Superior temporal gyrus (tissue), 1 donor: ENCODE data around the gene SLC39A3.
"Not testable (repeated sequence)": the region's sequence is repeated elsewhere in the genome, so short reads cannot be mapped to it uniquely, and the experiment has no call there.

Source experiments
- DNase-seq: peaks from one replicate; pipeline ENCODE4 v3.0.0-alpha.2; 2016; ENCODE audit errors: extremely low spot score

Gene SLC39A3

DNA sequence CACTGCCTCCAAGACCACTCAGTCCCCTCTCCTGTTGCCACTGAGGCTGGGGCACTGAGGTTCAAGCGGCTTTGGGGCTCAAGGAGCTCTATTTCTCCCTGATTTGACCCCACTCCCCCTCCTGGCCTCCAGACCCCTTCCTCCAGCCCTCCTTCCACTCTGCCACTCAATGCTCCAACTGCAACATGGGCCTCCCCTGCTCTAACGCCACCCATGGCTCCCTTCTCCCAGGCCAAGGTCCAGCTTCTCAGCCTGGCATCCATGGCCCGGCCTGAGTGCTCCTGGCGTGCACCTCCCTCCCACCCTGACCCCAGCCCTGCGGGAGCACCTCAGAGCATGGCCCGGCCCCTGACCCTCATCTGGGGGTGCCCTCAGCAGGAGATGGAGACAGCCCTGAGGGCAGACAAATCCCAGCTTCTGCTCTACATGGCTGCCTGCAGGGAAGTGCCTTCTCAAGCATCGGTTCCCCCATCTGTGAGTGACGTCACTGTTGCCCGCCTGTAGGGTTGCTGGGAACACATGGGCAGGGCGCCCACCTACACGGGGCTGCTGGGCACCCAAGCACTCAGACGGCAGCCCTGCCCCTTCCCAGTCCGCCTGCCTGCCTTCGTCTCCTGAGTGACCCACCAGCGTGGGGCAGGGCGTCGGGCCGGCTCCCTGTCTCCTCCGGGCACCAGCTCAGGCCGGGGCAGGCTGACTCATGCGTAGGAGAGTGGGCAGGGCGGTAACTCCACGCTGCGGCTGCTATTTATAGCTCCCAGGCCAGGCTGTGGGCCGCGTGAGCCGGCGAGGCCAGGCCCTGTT, 17.1 kb downstream of the SLC39A3 start:
- DNase-seq = peak; percentile 48

DNA sequence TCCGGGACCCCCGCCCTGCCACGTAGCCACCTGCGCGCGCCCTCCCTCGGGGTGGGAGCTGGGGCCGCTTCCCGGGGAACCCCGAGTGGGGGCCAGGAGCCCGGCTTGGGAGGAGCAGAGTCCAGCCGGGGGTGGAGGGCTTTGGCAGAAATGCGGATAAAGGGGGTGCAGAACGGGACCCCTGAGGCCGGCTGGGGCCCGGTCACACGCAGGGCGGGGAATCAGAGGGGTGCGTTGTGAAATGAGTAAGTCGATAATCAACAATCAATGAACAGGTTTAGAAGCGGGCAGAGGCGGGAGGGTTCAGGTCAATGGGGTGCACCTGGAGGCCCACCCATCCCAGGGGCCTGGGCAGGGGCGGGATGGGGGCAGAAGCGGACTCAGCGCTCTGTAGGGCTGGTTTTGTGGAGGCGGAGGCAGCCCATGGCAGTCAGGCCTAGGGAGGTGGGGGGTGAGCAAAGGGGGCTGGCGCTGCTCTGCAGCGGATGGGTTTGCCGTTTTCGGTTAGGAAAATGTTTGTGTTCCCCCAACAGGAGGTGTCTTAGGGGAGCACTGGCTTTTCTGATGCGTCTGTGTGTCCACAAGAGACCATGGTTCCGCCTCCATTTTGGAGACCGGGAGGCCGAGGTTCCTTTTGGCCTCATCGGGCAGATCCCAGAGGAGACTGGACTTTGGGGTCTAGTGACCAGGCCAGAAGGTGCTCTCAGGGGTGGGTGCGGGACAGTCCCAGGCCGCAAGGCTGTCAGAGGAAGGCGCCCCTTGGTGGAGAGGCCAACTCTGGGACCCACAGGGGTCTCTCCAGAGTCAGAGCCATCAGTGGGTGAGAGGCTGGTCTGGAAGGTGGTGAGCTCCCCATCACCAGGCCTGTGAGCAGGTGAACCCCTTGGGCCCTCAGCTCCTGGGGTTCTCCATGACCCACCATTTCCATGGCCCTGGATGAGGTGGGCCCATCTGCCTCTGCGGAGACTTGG, 18.0 kb downstream of the SLC39A3 start:
- DNase-seq = no peak

DNA sequence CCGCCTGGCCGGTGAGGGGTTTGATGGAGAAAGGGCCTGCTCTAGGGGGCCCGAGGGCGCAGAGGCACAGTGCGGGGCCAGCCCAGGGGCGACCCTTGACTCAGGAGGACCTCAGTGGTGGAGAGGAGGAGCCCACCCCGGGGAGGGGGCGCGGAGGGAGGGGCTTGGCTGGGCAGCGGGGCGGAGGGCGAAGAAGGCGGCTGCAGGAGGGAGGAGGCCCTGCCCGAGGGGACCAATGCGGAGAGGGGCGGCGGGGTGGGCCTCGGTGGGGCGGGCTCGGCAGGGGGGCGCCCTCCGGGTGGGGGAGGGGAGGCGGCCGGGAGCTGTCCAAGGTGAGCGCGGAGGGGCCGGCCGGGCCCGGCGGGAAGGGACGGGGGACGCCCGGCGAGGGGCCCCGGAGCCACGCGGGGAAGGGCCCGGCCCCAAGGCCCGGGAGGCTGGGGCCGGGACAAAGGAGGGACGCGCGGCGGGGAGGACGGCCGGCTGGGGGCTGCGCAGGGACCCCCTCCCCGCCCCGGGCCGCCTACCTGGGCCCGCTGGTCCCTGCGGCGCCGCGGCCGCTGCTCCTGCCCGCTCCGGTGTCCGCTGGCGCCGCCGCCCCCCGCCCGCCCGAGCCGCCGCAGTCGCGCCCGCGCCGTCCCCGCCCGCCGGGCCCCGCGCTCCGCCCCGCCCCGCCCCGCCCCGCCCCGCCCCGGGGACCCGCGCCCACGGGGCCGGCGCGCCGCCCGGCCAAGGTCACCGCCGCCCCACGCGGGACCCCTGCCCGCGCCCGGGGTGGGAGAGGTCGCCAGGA, 18.8 kb downstream of the SLC39A3 start, which contains the start of gene DIRAS1:
TSS of gene DIRAS1 (minus strand) at position 596 of the 793 bp plus-strand sequence. CDS start 3,566 bp downstream, outside the sequence.
- no peak for DNase-seq

DNA sequence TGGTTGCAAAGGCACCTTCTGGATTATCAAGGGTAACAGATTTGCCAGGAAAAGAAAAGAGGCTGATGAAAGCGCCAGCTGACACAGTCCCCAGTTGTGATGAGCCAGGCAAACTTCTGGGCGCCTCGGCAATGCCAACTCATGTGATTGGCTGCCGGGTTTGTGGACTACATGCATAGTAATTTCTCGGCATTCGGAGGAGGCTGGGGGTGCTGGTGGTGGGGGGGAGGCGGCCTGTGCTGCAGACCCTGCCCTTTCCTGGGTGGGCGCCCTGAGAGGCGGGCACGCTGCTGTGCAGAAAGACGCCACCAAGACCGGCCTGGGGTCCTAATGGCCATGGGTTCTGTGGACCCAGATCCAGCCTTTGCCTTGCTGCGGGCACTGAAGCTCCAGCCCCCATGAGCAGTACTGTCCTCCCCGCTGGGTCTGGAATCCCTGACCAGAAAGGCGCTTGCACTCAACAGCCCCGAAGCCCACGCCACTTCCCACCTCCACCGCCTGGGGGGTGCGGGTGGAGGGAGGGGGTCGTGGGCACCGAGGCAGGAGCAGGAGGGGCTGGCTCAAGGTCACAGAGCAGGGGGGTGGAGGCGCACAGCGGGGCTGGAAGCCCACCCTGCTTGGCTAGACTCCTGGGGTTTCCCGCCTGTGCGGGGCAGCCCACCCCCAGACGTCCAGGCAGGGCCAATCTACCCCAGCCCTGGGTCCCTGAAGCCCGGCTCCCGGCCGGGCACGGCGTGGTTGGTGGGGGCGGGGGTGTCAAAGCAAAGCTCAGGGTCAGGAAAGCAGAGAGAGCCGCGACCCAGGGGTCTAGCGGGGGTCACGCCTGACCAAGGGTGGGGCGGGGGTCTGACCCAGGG, 19.7 kb downstream of the SLC39A3 start:
- peak; percentile 67 for DNase-seq

DNA sequence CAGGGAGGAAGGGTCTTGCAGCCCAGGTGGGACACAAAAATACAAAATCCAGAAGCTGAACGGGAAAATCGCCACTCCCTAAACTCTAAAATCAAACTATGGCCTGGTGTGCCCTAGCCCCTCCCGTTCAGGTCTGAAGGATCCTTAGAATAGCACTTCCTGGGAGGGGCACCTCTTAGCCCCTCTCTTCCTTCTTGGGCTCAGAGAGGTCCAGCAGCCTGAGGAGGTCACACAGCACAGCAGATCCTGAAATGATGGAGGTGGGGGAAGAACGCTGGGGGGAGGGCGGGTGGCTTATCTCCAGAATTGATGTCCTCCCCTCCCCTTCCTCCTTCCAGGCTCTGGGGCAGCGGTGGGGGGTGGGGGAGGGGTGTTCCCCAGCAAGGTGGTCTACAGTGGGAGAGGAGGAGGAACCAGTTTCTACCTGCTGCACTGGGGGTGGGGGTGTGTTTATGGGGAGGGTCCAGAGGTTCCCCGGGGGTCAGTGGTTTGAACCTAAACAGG, 20.5 kb downstream of the SLC39A3 start:
- no peak for DNase-seq

DNA sequence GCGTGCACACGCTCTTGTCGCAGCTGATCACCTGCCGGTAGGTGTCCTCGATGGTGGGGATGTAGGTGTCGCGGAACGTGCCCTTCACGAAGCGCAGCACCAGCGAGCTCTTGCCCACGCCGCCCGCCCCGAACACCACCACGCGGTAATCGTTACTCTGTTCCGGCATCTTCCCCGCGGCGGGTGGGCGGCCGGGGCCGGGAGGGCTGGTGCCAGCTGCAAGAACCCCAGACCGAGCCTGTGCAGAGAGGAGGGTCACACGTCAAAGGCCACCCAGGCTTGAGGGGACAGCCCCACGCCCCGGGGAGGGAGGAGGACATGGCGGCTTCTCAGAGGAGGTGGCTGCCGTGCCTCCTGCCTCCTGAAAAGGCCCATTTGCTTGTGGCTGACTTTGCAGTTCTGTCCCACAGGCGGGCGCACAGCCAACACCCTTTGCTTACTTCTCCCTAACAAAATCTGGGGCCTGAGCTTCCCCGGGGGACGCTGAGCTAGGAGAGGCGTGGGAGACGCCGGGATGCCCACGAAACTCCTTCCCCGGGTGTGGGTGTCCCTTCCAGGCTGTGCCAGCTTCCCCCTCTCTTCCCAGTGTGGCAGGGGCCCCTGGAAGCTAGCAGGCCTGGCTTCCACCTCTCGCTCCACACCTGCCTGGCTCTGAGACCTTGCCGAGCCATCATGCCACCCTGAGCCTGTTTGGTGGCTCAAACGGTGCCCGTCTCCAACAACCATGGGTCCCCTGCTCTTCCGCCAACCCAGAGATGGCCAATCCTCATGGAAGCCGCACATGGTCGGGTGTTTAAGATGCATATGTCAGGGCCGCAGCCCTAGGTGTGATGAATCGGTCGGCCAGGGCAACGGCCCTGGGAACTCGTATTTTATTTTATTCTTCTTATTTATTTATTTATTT, 21.9 kb downstream of the SLC39A3 start:
- no peak for DNase-seq

DNA sequence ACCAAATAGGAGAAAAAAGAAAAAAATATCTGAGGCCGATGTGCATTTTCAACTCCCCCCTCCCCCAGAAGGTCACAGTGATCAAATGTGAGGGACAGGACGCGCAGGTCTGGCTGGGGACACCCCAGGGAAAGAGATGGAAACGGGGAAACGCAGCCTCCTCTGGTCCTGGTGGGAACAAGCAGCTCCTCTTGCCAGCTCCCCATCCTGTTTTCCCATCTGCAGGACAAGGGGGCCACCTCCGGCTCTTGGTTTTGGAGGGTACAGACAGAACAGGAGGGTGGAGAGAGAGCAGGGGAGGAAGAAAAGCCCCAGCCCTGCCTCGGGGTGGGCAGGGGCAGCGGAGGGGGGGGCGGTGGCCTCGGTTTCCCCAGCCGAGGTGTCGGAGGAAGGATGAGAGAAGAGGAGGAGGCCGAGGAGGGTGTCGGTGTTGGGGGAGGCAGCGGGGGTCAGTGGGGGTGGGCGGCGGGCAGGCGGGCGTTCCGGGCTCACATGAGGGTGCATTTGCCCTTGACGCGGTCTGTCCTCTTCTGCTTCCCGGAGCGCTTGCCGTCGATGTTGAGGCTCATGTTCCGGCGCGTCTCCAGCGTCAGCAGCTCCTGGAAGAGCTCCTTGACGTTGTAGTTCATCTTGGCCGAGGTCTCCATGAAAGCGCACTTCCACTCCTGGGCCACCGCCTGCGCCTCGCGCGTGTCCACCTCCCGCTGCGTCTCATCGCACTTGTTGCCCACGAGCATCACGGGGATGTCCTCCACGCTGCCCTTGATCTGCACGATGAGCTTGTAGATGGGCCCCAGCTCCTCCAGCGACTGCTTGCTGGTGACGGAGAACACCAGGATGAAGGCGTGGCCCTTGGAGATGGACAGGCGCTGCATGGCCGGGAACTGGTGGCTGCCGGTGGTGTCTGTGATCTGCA, 22.8 kb downstream of the SLC39A3 start:
- no peak for DNase-seq

DNA sequence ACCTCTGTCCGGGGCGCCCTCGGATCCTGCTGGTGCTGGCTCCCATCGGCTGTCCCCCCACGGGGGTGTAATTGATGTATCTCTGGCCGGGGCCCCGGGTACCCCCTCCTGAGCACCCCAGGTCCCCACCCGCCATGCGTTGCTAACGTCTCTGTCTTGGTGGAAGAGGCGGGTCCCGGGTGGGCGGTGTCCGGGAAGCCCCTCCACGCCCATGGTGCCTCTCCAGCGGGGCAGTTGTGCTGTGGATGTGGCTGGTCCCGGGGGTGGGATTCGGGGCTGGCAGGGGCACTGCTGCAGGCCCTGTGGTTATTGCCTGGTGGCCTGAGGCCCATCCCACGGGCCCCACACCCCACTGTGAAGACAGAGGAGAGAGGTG, 23.6 kb downstream of the SLC39A3 start:
- no peak for DNase-seq

DNA sequence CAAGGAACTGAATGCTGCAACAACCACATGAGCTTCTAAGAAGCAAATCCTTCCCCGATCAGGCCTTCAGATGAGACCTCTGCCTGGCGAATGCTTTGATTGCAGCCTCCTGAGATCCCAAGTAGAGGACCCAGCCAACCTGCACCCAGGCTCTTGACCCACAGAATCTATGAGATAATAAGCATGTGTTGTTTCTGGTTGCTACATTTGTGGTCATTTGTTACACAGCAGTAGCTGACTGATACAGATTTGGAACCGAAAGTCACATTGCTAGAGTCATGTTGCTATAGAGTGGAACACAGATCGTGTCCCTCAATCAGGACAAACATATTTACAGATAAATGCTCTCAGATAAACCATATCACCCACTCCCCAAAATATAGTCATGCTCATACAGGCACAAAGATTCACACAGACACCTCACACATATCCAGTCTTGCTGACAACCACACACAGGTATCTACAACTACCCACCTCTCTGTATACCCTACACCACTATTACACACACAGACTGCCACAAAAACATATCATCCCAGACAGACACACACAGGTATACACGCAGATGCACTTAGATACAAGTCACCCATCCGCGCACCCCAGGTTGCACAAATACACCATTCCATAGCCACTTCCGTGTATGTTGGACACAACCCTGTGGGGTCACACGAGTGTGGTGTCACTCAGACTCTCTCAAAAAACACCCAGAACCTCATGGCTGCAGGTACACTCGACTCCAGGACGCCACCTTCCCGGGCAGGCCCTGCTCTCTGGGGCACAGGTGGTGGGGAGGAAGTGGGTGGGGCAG, 24.1 kb downstream of the SLC39A3 start:
- DNase-seq = no peak

DNA sequence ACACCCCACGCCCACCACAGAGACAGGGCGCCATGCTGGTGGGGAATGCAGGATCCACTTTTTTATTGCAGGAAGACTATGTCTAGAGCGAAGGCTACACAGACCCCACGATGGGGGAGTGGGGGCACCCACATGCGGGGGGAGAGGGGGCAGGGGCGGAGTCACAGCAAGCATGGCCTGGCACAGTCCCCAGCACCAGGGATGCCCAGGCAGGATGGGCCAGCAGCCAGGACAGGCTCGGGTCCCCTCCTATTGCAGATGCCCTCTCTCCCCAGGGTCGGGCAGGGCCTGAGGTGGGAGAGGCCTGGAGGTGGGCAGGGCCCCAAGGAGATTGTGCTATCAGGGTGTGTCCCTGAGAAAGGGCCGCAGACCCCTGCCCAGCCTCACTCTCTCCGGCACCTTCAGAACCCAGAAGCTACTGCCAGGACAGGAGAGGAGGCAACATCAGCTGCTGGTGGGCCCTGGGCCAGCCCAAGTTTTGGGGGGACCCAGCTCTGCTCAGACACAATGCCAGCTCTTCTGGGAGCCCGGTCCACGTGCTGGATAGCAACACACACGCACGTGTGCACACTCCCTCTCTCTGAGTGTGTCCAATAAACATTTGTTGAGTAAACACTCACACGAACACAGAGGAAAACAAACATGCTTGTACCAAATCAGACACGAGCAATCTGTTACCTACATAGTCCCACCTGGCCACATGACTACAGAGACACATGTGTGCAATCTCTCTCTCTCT, 25.1 kb downstream of the SLC39A3 start:
- no peak for DNase-seq

DNA sequence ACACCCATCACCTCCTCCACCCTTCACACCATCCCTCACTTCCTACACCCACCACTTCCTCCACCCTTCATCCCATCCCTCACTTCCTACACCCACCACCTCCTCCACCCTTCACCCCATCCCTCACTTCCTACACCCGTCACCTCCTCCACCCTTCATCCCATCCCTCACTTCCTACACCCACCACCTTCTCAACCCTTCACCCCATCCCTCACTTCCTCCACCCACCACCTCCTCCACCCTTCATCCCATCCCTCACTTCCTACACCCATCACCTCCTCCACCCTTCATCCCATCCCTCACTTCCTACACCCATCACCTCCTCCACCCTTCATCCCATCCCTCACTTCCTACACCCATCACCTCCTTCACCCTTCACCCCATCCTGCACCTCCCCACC, 25.7 kb downstream of the SLC39A3 start:
- DNase-seq = not testable (repeated sequence)

DNA sequence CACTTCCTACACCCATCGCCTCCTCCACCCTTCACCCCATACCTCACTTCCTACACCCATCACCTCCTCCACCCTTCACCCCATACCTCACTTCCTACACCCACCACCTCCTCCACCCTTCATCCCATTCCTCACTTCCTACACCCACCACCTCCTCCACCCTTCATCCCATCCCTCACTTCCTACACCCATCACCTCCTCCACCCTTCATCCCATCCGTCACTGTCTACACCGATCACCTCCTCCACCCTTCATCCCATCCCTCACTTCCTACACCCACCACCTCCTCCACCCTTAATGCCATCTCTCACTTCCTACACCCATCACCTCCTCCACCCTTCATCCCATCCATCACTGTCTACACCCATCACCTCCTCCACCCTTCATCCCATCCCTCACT, 26.6 kb downstream of the SLC39A3 start:
- DNase-seq = not testable (repeated sequence)

DNA sequence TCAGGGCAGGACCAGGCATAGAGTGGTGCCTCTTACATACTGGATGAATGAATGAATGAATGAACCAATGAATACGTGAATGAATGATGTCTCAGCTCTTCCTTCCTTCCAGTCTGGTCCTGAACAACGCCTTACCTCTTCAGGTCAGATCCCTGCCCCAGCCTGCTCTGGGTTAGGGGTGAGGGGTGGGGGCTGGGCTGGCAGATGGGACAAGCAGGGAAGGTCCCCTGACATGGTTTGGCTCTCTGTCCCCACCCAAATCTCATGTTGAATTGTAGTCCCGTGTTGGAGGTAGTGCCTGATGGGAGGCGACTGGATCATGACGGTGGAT, 28.0 kb downstream of the SLC39A3 start:
- no peak for DNase-seq

DNA sequence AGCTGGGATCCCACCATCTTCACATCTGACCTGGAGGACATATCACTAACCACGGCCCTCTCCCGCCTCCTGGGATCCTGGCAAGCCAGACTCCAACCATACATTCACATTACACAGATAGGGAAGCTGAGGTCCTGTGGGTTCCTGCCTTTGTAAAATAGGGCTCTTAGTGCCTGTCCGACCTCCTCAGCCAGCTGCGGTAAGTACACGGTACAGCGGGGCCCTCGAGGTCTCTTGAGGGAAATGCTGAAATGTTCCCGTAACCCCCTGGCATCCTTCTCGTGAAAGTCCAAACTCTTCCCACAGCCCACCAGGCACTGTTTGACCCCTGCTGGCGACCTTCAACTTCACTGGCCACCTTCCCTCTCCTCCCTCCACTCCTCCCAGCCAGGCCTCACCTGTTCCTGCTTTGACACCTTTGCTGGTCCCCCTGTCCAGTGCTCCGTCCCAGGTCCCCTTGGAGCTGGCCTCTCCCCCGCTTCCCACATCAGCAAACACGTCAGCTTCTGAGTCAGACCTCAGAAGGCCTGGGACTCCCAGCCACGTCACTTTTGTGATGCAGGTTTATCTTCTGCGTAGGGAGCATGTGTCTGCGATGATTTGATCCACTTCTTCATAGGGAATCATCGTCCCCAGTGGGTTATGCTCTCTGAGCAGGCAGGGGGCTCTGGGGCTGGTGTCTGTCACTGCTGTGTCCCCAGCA, 28.5 kb downstream of the SLC39A3 start:
- no peak for DNase-seq

DNA sequence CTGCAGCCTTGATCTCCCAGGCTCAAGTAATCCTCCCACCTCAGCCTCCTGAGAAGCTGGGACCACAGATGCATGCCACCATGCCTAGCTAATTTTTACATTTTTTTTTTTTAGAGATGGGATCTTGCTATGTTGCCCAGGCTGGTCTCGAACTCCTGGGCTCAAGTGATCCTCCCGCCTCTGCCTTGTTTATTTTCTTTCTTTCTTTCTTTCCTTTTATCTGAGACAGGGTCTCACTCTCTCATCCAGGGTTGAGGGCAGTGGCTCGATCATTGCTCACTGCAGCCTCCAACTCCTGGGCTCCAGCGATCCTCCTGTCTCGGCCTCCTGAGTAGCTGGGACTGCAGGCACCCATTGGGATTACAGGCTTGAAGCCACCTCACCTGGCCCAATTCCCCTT, 33.6 kb downstream of the SLC39A3 start:
- DNase-seq = no peak

DNA sequence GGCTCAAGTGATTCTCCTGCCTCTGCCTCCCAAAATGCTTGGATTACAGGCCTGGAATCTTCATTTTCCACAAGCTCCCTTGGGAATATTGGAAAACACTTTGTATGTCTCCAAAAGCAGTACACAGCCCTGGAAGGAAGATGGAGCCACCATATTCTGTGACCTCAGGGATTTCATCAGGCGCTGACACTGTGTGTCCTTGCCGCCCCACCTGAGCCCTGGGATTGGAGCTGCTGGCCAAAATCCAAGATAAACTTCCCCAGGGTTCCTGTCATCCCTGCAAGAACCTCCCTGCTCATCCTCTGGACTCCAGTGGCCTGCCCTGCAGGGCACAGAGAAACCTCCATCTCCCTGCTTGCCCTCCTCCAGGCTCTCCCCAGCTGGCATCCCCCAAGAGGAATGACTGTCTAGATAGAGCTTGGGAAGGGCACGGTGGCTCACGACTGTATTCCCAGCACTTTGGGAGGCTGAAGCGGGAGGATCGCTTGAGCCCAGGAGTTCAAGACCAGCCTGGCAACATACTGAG, 36.1 kb downstream of the SLC39A3 start:
- peak; percentile 2 for DNase-seq
